HG02943 (cell line): ENCODE measurements around the gene ZNF300.
A peak's percentile ranks its signal among the peaks of the same experiment; 100 is the strongest.
"Not testable (repeated sequence)": the region's sequence is repeated elsewhere in the genome, so short reads cannot be mapped to it uniquely, and the experiment has no call there.

Experiments
- ATAC-seq: cut with Tn5 transposase; IDR thresholded peaks from one replicate; pipeline ENCODE4 v1.9.1; 2021; ENCODE audit warnings: mild to moderate bottlenecking, low read depth, moderate library complexity; ENCODE audit not compliant: unreplicated experiment

ZNF300 gene

DNA sequence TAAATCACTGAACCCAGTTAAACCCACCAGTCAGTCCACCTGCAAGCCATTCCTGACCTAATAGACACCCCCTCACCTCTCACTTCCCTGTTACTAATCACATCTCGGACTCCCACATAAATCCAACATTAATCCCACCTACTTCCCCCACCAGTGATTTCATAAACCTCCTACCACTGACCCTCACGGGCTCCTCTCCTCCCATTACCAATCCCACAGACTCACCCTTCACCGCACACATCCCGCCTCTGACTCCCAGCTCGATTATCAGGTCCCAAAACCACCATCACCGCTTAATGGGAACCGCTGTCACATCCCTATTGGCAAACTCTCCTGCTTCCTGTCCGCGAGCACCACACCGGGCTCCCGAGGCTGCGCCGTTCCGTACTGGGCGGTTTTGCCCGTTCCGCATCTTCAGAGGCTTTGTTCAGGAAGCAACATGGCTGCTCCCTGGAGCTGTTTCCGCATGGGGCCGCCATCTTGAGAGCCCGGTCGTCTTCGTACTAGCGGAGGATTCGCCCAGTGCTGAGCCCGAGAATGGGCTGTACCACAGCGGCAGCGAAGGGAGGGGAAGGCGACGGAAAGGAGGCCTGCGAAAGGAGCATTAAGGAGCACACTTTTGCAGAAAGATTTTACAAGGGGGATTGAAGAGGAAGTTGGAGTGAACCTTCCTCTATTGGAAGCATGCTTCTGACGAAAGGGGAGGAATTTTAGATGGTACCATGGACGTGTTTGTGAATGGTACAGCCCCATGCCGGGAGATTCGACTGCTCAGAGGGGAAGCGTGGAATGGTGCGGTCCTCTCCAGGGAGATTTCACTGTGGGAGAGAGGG is at the start of gene ZNF300:
Gene ZNF300 (minus strand): TSS at position 502 of the 833 bp plus-strand sequence. CDS start 1,825 bp downstream, outside the sequence.
- ATAC-seq, result no peak

- no peak for ATAC-seq
Observed at GRCh38 chr5:150948539-150948938, 43.8 kb upstream of the ZNF300 start.

DNA sequence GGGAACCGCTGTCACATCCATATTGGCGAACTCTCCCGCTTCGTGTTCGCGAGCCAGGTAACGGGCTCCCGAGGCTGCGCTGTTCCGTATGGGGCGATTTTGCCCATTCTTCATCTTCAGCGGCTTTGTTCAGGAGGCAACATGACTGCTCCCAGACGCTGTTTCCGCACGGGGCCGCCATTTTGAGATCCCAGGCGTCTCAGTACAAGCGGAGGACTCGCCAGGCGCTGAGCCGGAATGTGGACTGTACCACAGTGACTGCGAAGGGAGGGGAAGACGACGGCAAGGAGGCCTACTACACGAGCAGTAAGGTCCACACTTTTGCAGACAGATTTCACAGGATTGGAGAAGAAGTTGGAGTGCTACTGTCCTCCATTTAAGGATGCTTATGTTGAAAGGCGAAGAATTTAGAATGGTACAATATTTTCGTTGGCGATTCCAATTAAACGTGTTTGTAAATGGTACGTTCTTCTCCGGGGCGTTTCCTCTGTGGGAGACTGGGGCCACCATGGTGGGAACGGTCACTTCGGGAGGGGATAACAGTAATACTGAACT is 41.6 kb upstream of the ZNF300 start:
- ATAC-seq, result no peak

- no peak for ATAC-seq
Observed at GRCh38 chr5:150945947-150946346, 41.2 kb upstream of the ZNF300 start.

DNA sequence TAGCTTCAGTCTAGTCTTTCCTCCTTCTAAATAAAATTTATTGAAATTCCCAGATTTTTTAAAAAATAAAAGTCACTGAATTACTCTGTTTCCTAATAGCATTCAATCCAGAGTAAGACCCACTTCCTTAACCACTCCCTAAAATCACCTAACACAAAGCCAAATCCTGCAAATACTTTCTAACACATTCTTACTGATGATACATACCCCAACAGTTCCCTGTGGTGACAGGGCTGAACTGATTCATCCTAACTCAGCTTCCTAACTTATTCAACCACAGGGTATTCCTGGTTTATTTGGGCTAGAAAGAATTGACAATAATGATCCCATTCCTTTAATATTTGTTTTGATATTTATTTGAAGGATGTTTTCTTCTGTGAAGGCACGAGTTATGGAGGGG is 40.7 kb upstream of the ZNF300 start:
- ATAC-seq, result no peak

DNA sequence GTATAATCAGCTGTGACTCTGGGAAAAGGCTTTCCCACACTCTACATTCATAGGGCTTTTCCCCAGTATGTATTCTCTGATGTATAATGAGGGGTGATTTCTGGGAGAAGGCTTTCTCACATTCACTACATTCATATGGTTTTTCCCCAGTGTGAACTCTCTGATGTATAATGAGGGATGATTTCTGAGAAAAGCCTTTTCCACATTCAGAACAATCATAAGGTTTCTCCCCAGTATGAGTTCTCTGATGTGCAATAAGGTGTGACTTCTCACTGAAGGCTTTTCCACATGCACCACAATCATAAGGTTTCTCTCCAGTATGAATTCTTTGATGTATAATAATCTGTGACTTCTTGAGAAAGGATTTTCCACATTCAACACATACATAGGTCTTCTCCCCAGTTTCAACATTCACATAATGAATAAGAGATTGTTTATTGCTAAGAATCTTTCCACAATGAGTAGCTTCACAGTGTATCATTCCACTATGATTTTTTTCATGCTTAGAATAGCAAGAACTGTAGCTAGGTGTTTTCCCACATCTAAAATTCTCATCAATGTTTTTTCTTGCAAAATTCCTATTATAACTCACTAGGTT is 26.7 kb upstream of the ZNF300 start:
- ATAC-seq, result no peak

DNA sequence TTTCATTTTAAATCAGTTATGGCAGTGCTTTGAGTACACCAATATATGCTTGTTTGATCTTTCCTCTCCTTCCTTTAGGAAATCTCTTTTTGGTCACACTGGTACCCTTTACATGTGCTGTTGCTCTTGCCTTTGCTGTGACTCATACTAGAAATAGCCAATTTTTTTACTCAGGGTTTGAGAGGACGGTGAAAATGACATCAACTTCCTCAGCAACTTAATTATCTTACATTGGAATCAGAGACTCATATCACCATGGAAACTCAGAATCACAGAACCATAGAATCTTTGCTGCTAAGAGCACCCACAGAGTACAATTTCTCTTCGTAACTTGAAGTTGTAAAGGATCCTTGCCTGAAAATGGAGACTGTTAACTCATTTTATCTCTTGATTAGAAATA is 13.8 kb upstream of the ZNF300 start:
- ATAC-seq, result no peak

DNA sequence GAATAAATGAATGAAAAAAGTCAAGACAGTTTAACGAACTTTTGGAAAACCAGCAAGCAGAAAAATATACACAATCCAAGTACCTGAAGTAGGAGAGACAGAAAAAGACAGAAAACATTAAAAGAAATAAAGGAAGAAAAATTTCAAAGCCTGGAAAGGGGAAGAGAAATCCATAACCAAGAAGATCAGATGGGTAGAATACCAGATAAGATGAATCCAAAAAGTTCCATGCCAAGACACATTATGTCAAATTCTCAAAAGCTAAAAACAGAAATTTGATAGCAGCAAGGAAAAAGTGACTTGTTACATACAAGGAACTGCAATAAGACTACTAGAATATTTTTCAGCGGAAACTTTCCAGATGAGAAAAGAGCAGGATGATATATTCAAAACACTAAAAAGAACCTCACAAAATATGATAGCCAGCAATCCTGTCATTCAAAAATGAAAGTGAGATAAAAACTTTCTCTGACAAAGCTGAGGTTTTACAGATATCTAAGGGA is 7.6 kb upstream of the ZNF300 start:
- no peak for ATAC-seq

GRCh38 chr5:150905312-150905683 is 518 bp upstream of the ZNF300 start:
- ATAC-seq, result no peak

DNA sequence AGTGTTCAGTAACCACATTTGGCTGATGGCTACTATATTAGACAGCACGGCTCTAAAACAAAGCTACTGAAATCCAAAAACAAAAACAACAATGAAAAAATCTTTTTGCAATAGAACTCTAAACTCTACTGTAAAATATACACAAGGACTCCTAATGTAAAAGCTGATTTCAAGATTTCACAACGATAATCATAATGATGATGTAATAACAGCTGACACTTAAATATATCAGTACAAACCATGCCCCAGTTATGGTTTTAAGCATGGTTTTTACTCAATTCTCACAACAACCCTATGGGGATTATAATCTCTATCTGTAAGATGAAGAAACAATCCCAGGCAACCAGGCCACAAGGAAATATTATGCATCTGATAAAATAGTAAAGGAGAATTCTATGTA is 3.3 kb downstream of the ZNF300 start:
- no peak for ATAC-seq

DNA sequence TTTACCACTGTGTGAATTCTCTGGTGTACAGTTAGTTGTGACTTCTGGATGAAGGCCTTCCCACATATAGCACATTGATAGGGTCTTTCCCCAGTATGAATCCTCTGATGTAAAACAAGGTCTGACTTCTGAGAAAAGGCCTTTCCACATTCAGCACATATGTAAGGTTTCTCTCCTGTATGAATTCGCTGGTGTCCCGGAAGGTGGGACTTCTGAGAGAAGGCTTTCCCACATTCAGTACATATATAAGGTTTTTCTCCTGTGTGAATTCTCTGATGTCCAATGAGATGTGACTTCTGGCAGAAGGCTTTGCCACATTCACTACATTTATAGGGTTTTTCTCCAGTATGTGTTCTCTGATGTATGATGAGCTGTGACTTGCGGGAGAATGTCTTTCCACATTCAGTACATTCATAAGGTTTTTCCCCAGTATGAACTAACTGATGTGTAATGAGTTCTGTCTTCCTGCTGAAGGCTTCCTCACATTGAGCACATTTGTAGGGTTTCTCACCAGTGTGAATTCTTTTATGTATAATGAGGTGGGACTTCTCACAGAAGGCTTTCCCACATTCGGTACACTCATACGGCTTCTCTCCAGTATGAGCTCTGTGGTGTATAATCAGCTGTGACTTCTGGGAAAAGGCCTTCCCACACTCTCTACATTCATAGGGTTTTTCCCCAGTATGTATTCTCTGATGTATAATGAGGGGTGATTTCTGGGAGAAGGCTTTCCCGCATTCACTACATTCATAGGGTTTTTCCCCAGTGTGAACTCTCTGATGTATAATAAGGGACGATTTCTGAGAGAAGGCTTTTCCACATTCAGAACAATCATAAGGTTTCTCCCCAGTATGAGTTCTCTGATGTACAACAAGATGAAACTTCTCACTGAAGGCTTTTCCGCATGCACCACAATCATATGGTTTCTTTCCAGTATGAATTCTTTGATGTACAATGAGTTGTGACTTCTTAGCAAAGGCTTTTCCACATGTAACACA is 9.1 kb downstream of the ZNF300 start:
- ATAC-seq, result no peak

DNA sequence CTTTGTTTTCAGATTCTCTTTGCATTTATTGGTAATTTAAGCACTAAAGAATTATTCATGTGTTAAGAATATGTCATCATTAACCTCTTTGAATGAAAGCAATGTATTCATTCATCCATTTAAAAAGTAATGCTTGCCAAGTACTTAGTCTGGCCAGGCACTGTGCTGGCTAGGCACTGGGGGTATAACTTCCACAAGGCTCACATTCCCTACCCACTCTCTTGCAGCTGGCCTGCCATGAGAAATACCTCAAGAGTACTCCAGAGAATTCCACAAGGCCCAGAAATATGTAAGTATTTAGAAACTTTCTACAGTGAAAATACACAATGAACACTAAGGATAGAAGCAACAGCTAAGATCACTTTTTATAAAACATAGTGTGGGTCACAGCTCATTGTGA is 25.4 kb downstream of the ZNF300 start:
- no peak for ATAC-seq

- ATAC-seq, result no peak
Observed at GRCh38 chr5:150862070-150862469, 42.7 kb downstream of the ZNF300 start.

DNA sequence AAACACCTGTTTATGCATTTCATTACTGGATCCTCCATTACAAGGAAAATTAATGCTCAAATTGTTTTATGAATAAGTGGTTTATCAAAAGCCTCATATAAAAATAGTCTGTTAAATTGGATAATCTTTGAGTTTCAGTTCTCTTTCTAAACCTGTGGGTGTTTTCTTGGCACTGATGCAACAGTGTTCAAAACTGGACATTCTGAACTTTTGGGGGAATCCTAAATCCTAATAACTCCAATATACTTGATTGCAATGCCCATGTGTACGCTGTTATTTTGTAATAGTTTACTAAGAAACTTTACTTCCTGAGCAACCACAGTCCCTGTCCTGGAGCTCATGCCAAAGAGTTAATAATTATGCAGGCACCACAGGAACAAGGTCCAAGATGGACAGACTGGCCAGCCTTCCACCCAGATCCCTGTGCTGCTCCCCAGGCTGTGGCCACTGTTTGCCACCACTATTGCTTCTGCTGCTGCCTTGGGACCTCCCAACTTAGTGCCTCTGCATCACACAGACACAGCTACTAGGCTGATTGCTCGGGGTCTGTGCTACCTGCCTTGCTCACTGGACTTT is 44.4 kb downstream of the ZNF300 start:
- ATAC-seq, result no peak

GRCh38 chr5:150856700-150857099 is 48.1 kb downstream of the ZNF300 start:
- not testable (repeated sequence) for ATAC-seq

- ATAC-seq, result no peak
Observed at GRCh38 chr5:150853561-150853960, 51.2 kb downstream of the ZNF300 start.

DNA sequence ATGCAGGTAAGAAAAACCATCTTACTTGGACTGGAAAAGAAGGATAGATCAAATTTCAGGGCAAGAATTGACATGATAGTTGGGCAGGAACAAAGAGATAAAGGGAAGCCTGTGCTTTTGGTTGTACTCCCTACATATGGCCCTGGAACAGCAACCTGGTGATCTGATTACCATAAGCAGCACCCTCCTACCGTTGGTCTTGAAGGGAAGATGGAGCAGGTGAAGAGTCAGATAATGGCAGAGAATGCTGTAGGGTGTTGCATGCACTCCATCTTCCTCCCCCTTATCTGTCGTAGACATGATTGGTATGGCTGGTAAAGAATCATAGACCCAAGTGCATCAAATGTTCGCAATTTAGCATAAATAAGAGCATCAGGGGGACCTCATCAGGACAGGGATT is 53.7 kb downstream of the ZNF300 start:
- no peak for ATAC-seq

DNA sequence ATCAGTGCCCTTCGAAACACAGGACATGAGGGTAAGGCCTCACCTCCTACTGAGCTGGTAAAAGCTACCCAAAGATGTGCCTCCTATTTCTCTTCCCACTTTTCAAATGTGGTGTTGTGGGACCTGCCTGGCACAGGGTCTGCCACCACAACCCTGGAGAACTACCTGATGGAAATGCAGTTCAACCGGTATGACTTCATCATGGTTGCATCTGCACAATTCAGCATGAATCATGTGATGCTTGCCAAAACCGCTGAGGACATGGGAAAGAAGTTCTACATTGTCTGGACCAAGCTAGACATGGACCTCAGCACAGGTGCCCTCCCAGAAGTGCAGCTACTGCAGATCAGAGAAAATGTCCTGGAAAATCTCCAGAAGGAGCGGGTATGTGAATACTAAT is 56.5 kb downstream of the ZNF300 start:
- no peak for ATAC-seq

DNA sequence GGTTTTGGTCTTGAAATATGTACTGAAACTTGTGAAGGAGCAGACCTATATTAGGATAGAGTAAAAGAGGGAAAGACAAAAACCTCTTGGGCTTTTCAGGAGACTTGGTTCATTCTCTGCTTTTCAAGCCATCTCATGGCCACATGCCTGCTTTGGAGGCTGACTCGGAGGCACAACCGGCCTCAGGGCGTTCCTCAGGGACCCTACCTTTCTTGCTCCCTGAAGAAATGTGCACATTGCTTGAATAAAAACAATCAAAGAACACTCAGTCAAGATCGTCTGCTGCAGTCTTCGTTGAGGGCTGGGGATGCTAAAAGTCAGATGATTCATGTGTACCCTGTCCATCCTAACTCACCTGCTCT is 57.5 kb downstream of the ZNF300 start:
- ATAC-seq, result no peak

DNA sequence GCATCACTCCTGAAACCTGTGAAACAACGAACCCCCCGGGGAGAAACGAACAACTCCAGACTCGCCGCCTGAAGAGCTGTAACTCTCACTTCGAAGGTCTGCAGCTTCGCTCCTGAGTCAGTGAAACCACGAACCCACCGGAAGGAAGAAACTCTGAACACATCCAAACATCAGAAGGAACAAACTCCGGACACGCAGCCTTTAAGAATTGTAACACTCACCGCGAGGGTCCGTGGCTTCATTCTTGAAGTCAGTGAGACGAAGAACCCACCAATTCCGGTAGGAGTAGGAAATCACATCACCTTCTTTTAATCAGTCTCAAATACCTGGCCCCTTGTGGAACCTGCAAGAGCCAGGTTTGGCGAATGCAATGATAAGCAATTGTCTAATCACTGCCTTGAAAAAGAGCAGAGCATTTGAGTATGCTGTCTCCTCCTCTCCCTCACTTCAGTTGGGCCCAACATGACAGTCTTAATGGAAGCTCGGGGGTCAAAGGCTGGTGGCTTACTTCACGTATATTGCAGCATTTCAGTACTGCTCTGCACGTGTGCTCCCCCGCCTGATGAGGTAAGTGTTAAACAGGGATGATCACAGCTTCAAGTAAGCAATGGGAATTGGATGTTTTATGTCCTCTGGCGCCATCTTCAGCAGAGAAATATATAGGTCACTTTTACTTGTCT is 58.0 kb downstream of the ZNF300 start:
- ATAC-seq, result peak; percentile 92
